Activated T-cell treated with anti-CD3 and anti-CD28 coated beads, Interleukin-2, amount 50 U/mL, for 24 hours (primary cell): Measurements from ENCODE around the gene SLC16A8.

ENCODE experiments used
- DNase-seq: peaks from one replicate; pipeline ENCODE4 v3.0.0-alpha.2; 2020
- H3K27ac Mint-ChIP-seq: 2 replicates; pipeline ENCODE4 v1.8.0; 2020; ENCODE audit warnings: mild to moderate bottlenecking, mixed read lengths
- H3K27me3 Mint-ChIP-seq: 2 replicates; pipeline ENCODE4 v1.8.0; 2020; ENCODE audit warnings: mixed read lengths
- H3K36me3 Mint-ChIP-seq: 2 replicates; pipeline ENCODE4 v1.8.0; 2020; ENCODE audit warnings: low read depth, mixed read lengths
- H3K4me1 Mint-ChIP-seq: 2 replicates; pipeline ENCODE4 v1.8.0; 2020; ENCODE audit warnings: low read depth, mixed read lengths
- H3K4me3 Mint-ChIP-seq: 2 replicates; pipeline ENCODE4 v1.8.0; 2020; ENCODE audit warnings: mild to moderate bottlenecking, moderate library complexity, mixed read lengths
- H3K9me3 Mint-ChIP-seq: 2 replicates; pipeline ENCODE4 v1.8.0; 2020; ENCODE audit warnings: mixed read lengths

The SLC16A8 gene, protein sequence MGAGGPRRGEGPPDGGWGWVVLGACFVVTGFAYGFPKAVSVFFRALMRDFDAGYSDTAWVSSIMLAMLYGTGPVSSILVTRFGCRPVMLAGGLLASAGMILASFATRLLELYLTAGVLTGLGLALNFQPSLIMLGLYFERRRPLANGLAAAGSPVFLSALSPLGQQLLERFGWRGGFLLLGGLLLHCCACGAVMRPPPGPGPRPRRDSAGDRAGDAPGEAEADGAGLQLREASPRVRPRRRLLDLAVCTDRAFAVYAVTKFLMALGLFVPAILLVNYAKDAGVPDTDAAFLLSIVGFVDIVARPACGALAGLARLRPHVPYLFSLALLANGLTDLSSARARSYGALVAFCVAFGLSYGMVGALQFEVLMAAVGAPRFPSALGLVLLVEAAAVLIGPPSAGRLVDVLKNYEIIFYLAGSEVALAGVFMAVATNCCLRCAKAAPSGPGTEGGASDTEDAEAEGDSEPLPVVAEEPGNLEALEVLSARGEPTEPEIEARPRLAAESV

DNA sequence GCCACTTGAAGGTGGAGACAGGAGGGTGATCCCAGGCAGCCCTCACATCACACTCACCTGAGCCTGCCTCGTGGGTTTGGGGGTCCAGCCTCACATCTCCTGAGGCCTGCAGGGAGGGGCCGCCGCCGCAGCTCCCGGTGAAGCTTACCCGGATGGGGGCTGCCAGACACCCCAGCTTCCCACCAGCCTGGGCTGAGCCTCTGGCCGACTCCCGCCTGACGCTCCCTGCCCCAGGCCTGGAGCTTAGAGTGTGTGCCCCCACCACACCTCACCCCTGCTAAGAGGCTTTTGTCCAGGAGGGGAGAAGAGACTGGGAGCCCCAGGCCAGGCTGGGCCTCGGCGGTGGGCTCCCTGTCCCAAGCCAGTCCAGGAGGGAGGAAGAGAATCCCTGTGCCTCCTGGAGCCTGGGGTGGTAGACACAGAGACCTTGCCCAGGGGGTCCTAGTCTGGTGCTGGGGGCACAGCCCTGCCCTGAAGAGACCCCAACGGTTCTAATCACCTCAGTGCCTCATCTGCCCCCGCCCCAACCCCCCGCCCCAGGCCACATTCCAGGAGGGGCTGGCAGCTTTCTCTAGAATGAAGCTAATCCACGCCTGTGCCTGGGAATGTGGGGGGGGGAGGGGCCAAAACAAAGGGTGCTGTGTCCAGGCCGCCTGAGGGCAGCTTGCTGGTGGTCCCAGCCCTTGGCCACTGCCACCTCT is at the start of gene SLC16A8:
TSS of gene SLC16A8 (minus strand) at position 254 of the 701 bp plus-strand sequence. CDS start 1,311 bp downstream, outside the sequence.
- Mint-ChIP-seq H3K36me3 (no peaks in the 10 kb centered on the region), H3K9me3 (no peaks in the 10 kb centered on the region), H3K4me1 (peaks cover 3% of the 10 kb centered on the region), H3K27me3 (peaks cover 43% of the 10 kb centered on the region), H3K4me3 (no peak within 1 kb of the TSS), H3K27ac (no peak within 1 kb of the TSS)
- DNase-seq, result no peak

DNA sequence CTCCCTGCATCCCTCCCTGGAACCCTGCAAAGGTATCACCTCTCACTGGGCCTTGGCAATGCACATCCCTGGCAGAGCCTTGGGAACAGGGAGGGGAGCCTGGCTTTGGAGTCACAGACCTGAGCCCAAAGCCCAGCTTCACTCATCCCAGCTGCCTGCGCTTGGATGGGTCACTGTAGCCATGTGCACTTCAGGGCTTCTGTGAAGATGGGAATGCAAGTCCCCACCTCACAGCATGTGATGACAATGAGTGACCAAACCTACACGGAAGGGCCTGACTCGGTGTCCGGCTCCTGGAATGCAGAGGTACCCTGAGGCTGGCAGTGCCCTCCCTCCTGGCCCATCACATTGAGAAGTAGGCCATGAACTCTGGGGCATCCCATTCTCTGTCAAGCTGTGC is 49.3 kb upstream of the SLC16A8 start:
- Mint-ChIP-seq H3K36me3 (peaks cover 43% of the 10 kb centered on the region), H3K9me3 (no peaks in the 10 kb centered on the region), H3K27me3 (no peaks in the 10 kb centered on the region), H3K4me1 (peaks cover 3% of the 10 kb centered on the region), H3K4me3 (no peak overlapping the region), H3K27ac (no peak overlapping the region)
- DNase-seq, result no peak

DNA sequence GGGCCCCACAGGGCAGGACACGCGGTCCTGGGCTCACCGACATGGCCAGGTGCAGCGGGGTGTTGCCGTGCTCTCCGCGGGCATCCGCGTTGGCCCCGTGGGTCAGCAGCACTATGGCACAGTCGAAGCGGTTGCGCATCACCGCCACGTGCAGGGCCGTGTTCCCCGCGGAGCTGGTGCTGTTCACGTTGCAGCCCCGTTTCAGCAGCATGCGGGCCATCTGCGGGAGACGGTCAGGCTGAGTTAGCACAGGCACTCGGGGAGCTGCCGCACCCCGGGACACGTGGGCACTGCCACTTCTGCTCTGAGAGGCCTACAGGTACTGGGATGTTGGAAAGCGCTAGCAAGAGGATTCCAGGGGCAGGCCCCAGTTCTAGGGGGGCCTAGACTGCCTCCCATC is 48.8 kb upstream of the SLC16A8 start:
- Mint-ChIP-seq H3K9me3 (no peaks in the 10 kb centered on the region), H3K4me1 (peaks cover 3% of the 10 kb centered on the region), H3K27ac (no peak overlapping the region), H3K27me3 (no peaks in the 10 kb centered on the region), H3K4me3 (no peak overlapping the region), H3K36me3 (peaks cover 42% of the 10 kb centered on the region)
- DNase-seq, result no peak

DNA sequence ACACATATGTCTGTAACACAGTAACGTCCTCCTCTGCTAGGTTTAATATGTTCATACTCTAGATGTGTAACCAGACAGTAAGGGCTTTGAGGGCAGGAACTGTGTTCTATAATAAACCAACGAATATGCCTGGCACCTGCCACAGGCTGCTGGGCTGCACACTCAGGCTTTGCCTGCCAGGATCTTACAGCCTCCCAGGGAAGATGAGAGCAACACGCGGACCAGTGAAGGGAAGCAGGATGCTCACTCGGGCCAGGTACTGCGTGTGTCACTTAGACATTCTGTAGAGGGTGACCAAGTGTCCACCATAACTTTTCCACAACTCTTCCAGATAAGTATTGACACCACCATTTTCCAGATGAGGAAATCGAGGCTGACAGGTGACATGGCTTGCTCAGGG is 48.2 kb upstream of the SLC16A8 start:
- Mint-ChIP-seq H3K27me3 (no peaks in the 10 kb centered on the region), H3K36me3 (peaks cover 45% of the 10 kb centered on the region), H3K27ac (no peak overlapping the region), H3K9me3 (no peaks in the 10 kb centered on the region), H3K4me1 (peaks cover 3% of the 10 kb centered on the region), H3K4me3 (no peak overlapping the region)
- no peak for DNase-seq

DNA sequence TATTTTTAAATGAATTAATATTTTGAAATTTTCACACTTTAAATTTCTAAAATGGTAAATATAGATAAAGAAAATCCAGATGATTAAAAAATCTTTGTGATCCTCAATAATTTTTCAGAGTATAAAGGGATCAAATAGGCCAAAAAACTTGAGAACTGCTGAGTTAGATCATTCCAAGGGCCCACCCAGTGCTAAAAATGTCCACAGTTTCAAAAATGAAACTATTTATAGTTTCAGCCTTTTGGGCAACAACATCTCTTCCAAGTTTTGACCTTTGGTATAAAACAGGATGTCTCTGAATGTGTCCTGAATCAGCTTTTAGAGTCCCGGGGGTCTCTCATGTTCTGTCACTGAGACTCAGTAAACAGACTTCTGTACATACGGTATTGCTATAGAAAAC is 47.4 kb upstream of the SLC16A8 start:
- DNase-seq, result no peak
- peaks cover 3% of the 10 kb centered on the region for H3K4me1 Mint-ChIP-seq
- no peak overlapping the region for H3K27ac Mint-ChIP-seq
- H3K27me3 Mint-ChIP-seq, result no peaks in the 10 kb centered on the region
- no peak overlapping the region for H3K4me3 Mint-ChIP-seq
- H3K9me3 Mint-ChIP-seq, result no peaks in the 10 kb centered on the region
- H3K36me3 Mint-ChIP-seq, result peaks cover 52% of the 10 kb centered on the region

DNA sequence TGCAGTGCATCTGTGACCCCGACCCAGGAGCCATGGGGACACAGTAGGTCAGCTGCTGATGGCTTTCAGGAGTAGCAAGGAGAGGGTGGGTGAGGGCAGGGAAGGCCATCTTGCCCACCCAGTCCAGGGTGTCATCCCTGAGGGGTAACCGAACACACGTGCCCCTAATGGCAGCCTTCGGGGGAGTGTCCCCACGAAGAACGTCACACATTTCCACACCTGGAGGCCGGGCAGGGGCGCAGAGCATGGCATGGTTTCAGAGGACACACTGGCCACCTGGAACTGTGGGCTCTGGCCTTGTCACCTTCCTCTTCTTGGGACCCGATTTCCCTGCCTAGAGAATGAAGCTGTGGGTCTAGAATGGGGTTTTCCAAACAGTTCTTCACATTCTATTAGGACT is 45.9 kb upstream of the SLC16A8 start:
- Mint-ChIP-seq H3K36me3 (peaks cover 44% of the 10 kb centered on the region), H3K9me3 (no peaks in the 10 kb centered on the region), H3K27me3 (no peaks in the 10 kb centered on the region), H3K4me1 (no peaks in the 10 kb centered on the region), H3K4me3 (no peak overlapping the region), H3K27ac (no peak overlapping the region)
- DNase-seq, result no peak

DNA sequence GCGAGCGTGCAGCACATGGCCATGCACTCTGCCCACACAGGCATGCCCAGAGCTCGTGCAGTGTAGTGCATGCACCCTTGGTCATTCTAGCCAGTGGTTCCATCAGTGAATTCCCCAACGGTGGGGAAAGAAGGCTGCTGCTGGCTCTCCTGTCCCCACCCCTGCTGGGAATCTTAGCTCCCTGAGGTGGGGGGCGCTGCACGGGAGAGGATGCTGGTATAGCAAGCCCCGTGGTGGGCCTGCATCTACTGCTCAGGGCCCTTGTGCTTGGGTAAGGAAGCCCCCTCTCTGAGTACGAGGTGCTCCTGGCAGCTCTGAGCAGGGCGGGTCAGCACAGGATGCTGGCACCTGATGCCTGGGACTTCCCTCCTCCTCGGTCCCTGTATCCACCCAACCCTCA is 45.0 kb upstream of the SLC16A8 start:
- no peak overlapping the region for H3K4me3 Mint-ChIP-seq
- no peaks in the 10 kb centered on the region for H3K9me3 Mint-ChIP-seq
- H3K36me3 Mint-ChIP-seq, result peaks cover 41% of the 10 kb centered on the region
- no peak for DNase-seq
- H3K4me1 Mint-ChIP-seq, result no peaks in the 10 kb centered on the region
- H3K27me3 Mint-ChIP-seq, result no peaks in the 10 kb centered on the region
- H3K27ac Mint-ChIP-seq, result no peak overlapping the region

DNA sequence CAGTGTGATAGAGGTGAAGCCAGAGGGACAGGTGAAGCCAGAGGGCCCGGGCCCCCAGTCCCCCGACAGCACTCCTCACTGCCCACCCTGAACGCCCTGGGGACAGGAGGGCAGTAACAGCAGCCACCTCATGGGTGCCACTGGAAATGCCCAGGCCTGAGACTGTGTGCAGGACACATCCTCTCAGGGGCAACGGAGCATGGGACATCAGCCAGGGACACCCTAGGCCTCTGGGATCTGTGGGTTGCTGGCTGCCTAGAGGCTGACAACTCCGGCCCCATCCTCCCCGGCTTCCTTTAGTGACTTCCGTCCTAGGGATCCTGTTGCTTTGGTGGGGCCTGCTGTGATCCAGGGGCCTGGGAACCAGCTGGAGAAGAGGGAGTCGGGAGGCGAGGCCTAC is 43.9 kb upstream of the SLC16A8 start:
- Mint-ChIP-seq H3K9me3 (no peaks in the 10 kb centered on the region), H3K27ac (no peak overlapping the region), H3K4me3 (no peak overlapping the region), H3K27me3 (no peaks in the 10 kb centered on the region), H3K4me1 (no peaks in the 10 kb centered on the region), H3K36me3 (peaks cover 37% of the 10 kb centered on the region)
- no peak for DNase-seq

DNA sequence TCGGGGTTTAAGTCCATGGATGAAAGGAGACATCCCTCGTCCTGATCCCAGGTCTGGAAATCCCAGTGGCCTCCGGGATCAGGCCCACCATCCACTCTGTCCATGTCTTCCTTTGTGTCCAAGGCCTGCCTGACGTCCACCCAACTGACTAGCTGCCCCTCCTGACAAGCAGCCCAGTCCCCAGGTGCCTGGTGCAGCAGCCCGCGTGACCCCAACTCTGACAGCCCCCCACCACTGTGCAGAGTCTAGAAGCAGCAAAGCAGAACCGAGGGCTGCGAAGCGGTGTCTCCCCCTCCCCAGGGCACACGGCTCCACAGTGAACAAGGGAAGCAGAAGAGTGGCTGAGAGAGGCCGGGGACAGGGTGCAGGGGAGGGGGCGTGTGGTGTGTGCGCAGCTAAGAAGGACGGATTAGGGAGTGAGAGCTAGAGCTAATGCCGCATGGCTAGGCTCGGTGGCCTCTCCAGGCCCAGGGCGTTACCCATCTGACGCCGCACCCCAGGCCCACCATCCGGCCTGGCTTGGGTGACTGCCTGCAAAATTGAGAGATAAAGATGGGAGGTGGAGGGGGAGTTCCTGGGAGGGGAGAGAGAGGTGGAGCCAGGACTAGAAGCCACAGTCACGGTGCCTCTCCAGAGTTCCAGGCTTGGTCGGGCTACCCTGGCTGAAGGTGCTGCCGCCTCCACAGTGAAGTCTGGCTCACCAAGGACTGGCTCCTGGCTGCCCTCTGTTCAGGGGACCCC is 43.1 kb upstream of the SLC16A8 start:
- Mint-ChIP-seq H3K4me3 (no peak overlapping the region), H3K27me3 (no peaks in the 10 kb centered on the region), H3K9me3 (no peaks in the 10 kb centered on the region), H3K4me1 (no peaks in the 10 kb centered on the region), H3K27ac (no peak overlapping the region), H3K36me3 (peaks cover 31% of the 10 kb centered on the region)
- DNase-seq, result no peak

DNA sequence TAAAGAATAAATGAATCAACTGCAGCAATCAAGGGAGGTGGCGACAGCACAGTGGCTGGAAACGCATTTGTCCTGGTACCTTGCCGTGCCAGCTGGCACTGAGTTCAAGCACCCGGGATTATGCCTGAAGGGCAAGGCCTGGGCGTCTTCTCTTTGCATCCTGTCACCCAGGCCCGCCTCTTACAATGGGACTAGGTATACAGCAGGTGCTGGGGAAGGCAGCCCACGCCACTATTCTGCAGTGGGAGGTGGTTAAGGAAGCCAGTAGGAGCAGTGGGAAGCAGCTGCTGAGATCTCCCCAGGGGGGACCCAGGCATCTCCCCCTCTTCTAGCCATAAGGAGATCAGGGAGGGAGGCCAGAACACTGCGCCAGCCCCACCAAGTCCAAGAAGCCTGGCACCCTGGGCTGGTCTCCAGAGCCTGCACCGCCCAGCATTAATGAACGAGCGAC is 41.8 kb upstream of the SLC16A8 start:
- peaks cover 25% of the 10 kb centered on the region for H3K36me3 Mint-ChIP-seq
- H3K4me1 Mint-ChIP-seq, result no peaks in the 10 kb centered on the region
- no peaks in the 10 kb centered on the region for H3K9me3 Mint-ChIP-seq
- H3K4me3 Mint-ChIP-seq, result no peak overlapping the region
- no peak for DNase-seq
- no peaks in the 10 kb centered on the region for H3K27me3 Mint-ChIP-seq
- H3K27ac Mint-ChIP-seq, result no peak overlapping the region

DNA sequence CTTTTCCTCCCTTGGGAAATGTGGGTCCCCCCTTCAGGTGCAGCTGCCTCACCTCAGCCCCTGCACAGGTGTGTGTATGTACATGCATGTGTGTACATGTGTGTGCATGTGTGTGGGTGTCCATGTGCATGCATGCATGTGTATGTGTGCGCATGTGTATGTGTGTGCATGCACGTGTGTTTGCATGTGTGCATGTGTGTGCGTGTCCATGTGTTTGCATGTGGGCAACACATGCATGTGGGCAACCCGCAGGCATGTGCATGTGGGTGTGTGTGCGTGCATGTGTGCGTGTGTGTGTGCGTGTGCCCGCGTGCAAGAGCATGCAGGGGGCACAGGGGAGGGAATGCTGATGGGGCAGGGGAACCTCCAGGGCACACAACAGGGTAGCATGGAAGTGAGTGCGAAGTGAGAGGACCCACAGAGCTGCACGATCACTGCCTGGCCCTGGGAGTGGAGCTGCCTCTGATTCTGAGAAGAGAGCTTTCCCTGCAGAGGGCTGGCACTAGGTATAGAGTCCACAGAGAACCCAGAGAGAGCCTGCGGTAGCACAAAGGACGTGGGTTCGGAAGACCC is 41.1 kb upstream of the SLC16A8 start:
- no peaks in the 10 kb centered on the region for H3K27me3 Mint-ChIP-seq
- DNase-seq, result no peak
- no peaks in the 10 kb centered on the region for H3K4me1 Mint-ChIP-seq
- H3K36me3 Mint-ChIP-seq, result peaks cover 24% of the 10 kb centered on the region
- no peaks in the 10 kb centered on the region for H3K9me3 Mint-ChIP-seq
- H3K27ac Mint-ChIP-seq, result no peak overlapping the region
- H3K4me3 Mint-ChIP-seq, result no peak overlapping the region

DNA sequence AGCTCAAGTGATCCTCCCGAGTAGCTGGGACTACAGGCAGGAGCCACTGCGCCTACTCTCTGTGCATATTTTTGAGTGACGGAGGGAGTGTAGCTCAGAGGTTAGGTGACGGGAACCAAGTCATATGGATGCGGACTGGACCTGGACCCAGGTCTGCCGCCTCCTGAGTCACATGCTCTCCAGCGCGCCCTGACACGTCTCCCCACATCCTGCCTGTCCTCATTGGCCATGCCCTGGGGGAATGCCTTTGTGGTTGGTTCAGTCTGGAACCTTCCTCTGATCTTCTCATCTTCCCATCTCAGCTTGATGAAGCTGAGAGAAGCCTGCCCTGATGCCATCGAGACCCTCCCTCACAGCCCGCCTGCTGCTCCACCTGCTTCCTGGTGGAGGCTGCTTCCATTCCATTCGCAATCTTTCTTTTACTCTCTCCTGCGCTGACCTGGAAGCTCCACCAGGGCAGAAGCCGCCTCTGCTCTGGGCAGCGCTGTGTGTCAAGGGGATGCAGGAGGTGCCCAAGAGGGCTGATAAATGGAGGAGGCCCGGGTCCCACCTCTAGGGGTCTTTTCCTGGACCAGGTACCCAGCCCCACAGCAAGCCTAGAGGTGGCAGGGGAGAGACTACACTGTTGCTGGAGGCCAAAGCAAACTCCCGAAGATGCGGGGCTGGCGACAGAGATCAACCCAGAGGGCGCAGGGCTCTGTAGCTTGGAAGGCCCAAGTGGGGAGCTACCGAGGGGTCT is 40.4 kb upstream of the SLC16A8 start:
- Mint-ChIP-seq H3K9me3 (no peaks in the 10 kb centered on the region), H3K4me1 (no peaks in the 10 kb centered on the region), H3K4me3 (no peak overlapping the region), H3K36me3 (peaks cover 22% of the 10 kb centered on the region), H3K27ac (peak overlapping the region; percentile 65), H3K27me3 (no peaks in the 10 kb centered on the region)
- no peak for DNase-seq

DNA sequence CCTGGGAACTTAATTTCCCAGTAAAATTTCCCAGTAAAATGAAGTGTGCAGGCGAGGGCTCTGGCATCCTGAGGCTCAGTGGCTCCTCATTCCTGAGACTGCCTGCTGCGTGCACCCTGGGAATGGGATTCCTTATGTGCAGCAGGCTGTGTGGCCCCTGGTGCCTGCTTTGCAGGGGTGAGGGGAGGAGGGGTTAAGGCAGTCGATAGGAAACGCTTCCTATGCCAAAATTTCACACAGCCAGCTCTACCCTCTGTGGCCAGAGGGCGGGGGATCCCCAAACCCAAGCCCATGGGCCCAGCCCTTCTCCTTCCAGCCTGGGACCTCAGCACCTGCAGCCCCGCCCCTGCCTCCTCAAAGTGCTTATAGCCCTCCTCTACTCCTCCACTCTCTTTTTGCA is 38.6 kb upstream of the SLC16A8 start:
- Mint-ChIP-seq H3K27ac (no peak overlapping the region), H3K36me3 (peaks cover 21% of the 10 kb centered on the region), H3K4me1 (no peaks in the 10 kb centered on the region), H3K4me3 (no peak overlapping the region), H3K27me3 (no peaks in the 10 kb centered on the region), H3K9me3 (no peaks in the 10 kb centered on the region)
- no peak for DNase-seq
